ENCODE data around the gene DNAJB8.

The DNAJB8 gene

DNA sequence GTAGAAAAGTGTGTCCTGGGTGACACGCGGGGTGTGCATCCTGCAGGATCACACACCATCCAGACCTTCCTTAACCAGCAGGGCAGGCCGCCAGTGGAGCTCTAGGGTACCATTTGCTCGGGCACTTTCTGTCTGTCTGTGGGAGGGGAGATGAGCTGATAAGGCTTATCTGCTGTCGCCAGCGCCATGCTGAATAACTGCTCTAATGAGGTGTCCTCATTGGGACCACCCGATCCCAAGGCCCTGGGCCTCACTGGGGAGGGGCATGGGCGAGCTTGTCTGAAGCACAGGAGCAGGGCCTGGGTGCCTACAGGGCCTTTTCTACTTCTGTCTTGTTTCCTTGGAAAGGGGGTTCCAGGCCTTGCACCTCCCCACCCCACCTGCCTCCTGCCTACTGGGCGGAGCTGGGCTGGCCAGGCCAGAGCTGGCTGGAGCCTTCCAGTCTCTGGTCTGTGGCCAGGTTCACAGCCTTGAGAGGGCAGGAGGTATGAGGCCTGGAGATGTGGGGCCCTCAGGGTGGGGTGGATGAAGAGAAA lies 28.8 kb upstream of the DNAJB8 start:
- Histone ChIP-seq H3K4me1 (ENCODE audit: insufficient read depth, poor library complexity, severe bottlenecking) (no peaks in the 10 kb centered on the region), H3K27ac (ENCODE audit: poor library complexity, severe bottlenecking) (no peak overlapping the region), H3K9me3 (ENCODE audit: severe bottlenecking) (no peaks in the 10 kb centered on the region), H3K36me3 (ENCODE audit: low read depth) (peaks cover 5% of the 10 kb centered on the region; the same call in 1 of the 2 replicates), H3K4me3 (ENCODE audit: severe bottlenecking) (no peak overlapping the region), H3K27me3 (ENCODE audit: insufficient read depth, poor library complexity, severe bottlenecking) (no peaks in the 10 kb centered on the region)
- no peak for ATAC-seq (ENCODE audit: low read depth)
- TF ChIP-seq, protein P1, sequence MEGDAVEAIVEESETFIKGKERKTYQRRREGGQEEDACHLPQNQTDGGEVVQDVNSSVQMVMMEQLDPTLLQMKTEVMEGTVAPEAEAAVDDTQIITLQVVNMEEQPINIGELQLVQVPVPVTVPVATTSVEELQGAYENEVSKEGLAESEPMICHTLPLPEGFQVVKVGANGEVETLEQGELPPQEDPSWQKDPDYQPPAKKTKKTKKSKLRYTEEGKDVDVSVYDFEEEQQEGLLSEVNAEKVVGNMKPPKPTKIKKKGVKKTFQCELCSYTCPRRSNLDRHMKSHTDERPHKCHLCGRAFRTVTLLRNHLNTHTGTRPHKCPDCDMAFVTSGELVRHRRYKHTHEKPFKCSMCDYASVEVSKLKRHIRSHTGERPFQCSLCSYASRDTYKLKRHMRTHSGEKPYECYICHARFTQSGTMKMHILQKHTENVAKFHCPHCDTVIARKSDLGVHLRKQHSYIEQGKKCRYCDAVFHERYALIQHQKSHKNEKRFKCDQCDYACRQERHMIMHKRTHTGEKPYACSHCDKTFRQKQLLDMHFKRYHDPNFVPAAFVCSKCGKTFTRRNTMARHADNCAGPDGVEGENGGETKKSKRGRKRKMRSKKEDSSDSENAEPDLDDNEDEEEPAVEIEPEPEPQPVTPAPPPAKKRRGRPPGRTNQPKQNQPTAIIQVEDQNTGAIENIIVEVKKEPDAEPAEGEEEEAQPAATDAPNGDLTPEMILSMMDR (IDR thresholded peaks at IDR 0.05; ENCODE audit: poor library complexity, severe bottlenecking) = no peak
- no peak for DNase-seq (ENCODE audit: low spot score)

DNA sequence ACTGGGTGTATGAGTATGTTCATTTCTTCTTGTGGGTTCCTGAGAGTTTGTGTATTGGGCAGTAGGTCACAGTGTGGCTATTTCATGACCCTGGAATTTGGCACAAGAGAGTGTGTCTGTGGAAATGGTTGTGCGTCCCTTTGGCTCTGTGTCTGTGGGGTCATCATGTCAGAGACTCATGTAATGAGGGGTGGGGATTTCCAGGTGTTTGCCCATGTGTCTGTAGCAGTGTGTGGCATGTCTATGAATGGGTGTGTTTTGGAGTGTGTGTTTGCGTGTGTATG lies 27.6 kb upstream of the DNAJB8 start:
- Histone ChIP-seq H3K27me3 (ENCODE audit: insufficient read depth, poor library complexity, severe bottlenecking) (no peaks in the 10 kb centered on the region), H3K4me3 (ENCODE audit: severe bottlenecking) (no peak overlapping the region), H3K4me1 (ENCODE audit: insufficient read depth, poor library complexity, severe bottlenecking) (no peaks in the 10 kb centered on the region), H3K36me3 (ENCODE audit: low read depth) (peaks cover 5% of the 10 kb centered on the region; the same call in 1 of the 2 replicates), H3K9me3 (ENCODE audit: severe bottlenecking) (no peaks in the 10 kb centered on the region), H3K27ac (ENCODE audit: poor library complexity, severe bottlenecking) (no peak overlapping the region)
- TF ChIP-seq, protein P1 (IDR thresholded peaks at IDR 0.05; ENCODE audit: poor library complexity, severe bottlenecking) = no peak
- DNase-seq (ENCODE audit: low spot score) (no peak), ATAC-seq (ENCODE audit: low read depth) (no peak)

DNA sequence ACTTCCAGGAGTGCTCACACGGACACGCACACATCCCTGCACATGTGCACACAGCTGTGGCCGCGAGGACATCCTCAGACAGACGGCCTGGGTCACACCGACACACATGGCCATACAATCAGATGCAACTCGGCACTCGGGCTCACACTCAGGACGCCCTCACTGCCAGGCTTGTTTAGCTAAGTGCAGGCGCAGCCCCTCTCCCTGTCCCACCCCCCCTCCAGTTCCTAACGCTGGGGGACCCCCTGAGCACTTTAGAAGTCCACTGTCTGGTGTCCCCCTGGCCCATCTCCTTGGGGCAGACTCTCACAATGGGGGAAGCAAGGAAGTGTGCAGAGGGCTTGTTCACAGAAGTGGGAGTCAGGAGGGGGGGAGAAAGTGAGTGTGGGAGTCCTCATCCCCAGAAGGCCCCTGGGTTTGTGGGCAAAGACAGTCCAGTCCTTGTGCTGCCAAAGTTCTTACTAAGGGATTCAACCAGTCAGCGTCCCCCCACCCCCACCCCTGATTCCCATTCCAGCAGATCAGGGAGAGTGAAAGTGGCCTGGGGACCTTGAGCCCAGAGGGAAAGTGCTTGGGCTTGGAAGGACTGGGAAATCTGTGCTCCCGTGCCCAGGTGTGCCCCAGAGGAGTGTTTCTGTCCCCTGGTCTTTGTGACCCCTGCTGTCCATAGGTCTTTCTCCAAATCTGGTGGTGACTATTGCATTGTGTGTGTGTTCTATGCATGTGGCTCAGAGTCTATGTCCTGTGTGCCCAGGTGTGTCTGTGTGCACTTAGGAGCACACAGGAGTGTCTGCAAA lies 27.1 kb upstream of the DNAJB8 start:
- no peaks in the 10 kb centered on the region for H3K9me3 ChIP-seq (ENCODE audit: severe bottlenecking)
- H3K4me1 ChIP-seq (ENCODE audit: insufficient read depth, poor library complexity, severe bottlenecking) = no peaks in the 10 kb centered on the region
- H3K4me3 ChIP-seq (ENCODE audit: severe bottlenecking) = no peak overlapping the region
- peaks cover 5% of the 10 kb centered on the region; the same call in 1 of the 2 replicates for H3K36me3 ChIP-seq (ENCODE audit: low read depth)
- no peak overlapping the region for H3K27ac ChIP-seq (ENCODE audit: poor library complexity, severe bottlenecking)
- TF ChIP-seq, protein P1 (IDR thresholded peaks at IDR 0.05; ENCODE audit: poor library complexity, severe bottlenecking) = no peak
- no peak for ATAC-seq (ENCODE audit: low read depth)
- DNase-seq (ENCODE audit: low spot score) = no peak
- H3K27me3 ChIP-seq (ENCODE audit: insufficient read depth, poor library complexity, severe bottlenecking) = no peaks in the 10 kb centered on the region

DNA sequence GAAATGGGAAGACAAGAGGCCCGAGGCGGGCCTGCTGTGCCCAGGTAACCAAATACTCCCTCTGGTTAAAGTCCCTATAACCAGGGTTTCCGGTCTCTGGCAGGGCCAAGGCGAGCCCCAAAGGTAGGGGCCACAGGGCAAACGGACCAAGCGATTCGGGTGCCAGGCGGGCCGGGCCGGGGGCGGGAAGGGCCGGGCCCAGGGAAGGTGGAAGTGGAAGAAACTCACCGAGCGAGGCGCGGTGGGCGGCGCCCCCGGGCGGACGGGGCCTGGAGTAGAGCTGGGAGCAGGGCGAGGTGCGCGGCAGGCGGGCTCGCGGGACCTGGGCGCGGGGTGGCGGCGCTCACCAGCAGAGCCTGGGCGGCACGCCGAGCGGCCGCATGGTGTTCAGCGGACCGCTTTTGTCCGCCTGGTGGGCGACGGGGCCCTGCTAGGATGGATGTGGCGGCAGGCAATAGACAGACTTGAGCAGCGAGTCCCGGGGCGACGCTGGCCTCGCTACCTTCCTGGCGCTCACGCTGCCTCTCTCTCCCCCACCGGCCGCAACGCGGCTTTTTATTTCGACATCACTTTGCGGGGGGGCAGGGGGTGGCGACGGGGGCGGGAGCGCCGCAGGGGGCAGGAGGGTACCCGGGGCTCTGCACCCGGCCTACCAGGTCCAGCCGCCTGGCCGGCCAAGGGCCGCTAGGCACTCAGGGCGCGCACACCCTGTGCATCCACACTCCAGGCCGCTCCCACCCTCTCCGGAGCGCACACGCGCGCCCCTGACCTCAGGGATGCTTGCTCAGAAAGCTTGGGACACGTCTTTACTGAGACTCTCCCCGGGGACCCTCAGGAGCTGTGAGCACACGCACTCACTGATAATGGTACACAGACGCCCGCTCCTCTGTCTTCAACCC lies 26.2 kb upstream of the DNAJB8 start, which contains the start of gene GATA2:
Gene GATA2 (minus strand): TSS at position 531 of the 899 bp plus-strand sequence. CDS start 6,170 bp downstream, outside the sequence.
- Histone ChIP-seq H3K9me3 (ENCODE audit: severe bottlenecking) (no peaks in the 10 kb centered on the region), H3K4me3 (ENCODE audit: severe bottlenecking) (no peak within 1 kb of the TSS), H3K27me3 (ENCODE audit: insufficient read depth, poor library complexity, severe bottlenecking) (no peaks in the 10 kb centered on the region), H3K36me3 (ENCODE audit: low read depth) (peaks cover 5% of the 10 kb centered on the region; the same call in 1 of the 2 replicates), H3K4me1 (ENCODE audit: insufficient read depth, poor library complexity, severe bottlenecking) (no peaks in the 10 kb centered on the region), H3K27ac (ENCODE audit: poor library complexity, severe bottlenecking) (no peak within 1 kb of the TSS)
- ATAC-seq (ENCODE audit: low read depth) (no peak), DNase-seq (ENCODE audit: low spot score) (peak; percentile 49)
- TF ChIP-seq, protein P1 (IDR thresholded peaks at IDR 0.05; ENCODE audit: poor library complexity, severe bottlenecking) = no peak
